Body of pancreas (tissue), 4 donors: ENCODE measurements around the gene SGMS1. TPM values are rescaled to one million over a fixed set of nuclear protein-coding genes. Genes with fewer than 3 reads are reported as not detected.

Source experiments
- ATAC-seq: fragments of 150-250 bp; one replicate; pipeline ENCODE4 v1.9.1; 2016
- DNase-seq, 4 donors: peaks; one replicate each; pipeline ENCODE4 v3.0.0-alpha.2; 2019
- H3K27ac ChIP-seq, 4 donors: fragments of 200-600 bp; sonication (generic); 1 replicate in 3 of 4; 2 replicates in 1 of 4; pipeline versions ENCODE4 v1.5.1 to v1.6.1; 2016 to 2019; ENCODE audit warnings: mild to moderate bottlenecking in 1 of 4, mixed read lengths in 1 of 4, moderate library complexity in 1 of 4
- H3K27me3 ChIP-seq, 2 donors: fragments of 200-600 bp; sonication (generic); one replicate each; pipeline ENCODE4 v1.6.0; 2016; ENCODE audit warnings: mild to moderate bottlenecking in 1 of 2
- H3K36me3 ChIP-seq, 2 donors: fragments of 200-600 bp; sonication (generic); replicated peaks in 1 of 2; 2 replicates each; pipeline ENCODE4 v1.5.1; 2016; ENCODE audit warnings: low read depth in 2 of 2; ENCODE audit not compliant: insufficient read depth in 1 of 2
- H3K4me1 ChIP-seq: fragments of 200-600 bp; sonication (generic); one replicate; pipeline ENCODE4 v1.6.0; 2016
- H3K4me3 ChIP-seq, 2 donors: fragments of 200-600 bp; sonication (generic); 1 replicate in 1 of 2; 2 replicates in 1 of 2; pipeline ENCODE4 v1.5.1; 2016 to 2019
- H3K9me3 ChIP-seq, 3 donors: fragments of 200-600 bp; sonication (generic); 1 replicate in 2 of 3; 2 replicates in 1 of 3; pipeline ENCODE4 v1.5.1; 2016
- CTCF ChIP-seq, 7 experiments: fragments of 450-650 bp in 4 of 7; fragments of 200-600 bp in 3 of 7; sonication (generic) in 3 of 7; IDR thresholded peaks; one replicate each; pipeline ENCODE4 v1.5.1; 2016 to 2019; ENCODE audit warnings: antibody characterized with exemption in 7 of 7
- POLR2A ChIP-seq, 3 donors: fragments of 450-650 bp; IDR thresholded peaks; one replicate each; pipeline ENCODE4 v1.6.1; 2016; ENCODE audit warnings: antibody characterized with exemption in 3 of 3, mild to moderate bottlenecking in 2 of 3
- WGBS, 2 donors: methylation state at CpG; one replicate each; pipeline ENCODE4 v1.1.5; 2017; 5-methylcytosine and 5-hydroxymethylcytosine counted together
- intact Hi-C: fragments of 100-400 bp; cut with DNase I; formaldehyde crosslinking; loops from one replicate; pipeline ENCODE4 v1.15.1; 2023
- total RNA-seq, 2 donors: library from RNA; depleted of rRNA; stranded (reverse); fragments of >200 nt; gene quantifications; one replicate each; pipeline ENCODE4 v1.1.0, GENCODE V29; 2016

The SGMS1 gene
- total RNA-seq, 2 donors from 2014 or later: 46.2 to 68.9 TPM

GRCh38 chr10:50627443-50627842 lies 3.7 kb upstream of the SGMS1 start:
- no peaks in the 10 kb centered on the region for H3K36me3 ChIP-seq
- H3K4me3 ChIP-seq: no peak overlapping the region
- peaks cover 8% of the 10 kb centered on the region for H3K4me1 ChIP-seq
- no peaks in the 10 kb centered on the region for H3K9me3 ChIP-seq
- 83 to 92% methylated on average over 1 of the region's 1 CpG for WGBS, 2 donors
- no peak for ATAC-seq
- TF ChIP-seq CTCF (IDR thresholded peaks at IDR 0.05) (no peak), POLR2A (IDR thresholded peaks at IDR 0.05) (no peak)
- no peak for DNase-seq
- no peaks in the 10 kb centered on the region for H3K27me3 ChIP-seq
- intact Hi-C loops: loop anchor here (10.0 kb wide), 1 partner anchor 213 kb away; no protein-coding TSS in a partner anchor
- no peak overlapping the region for H3K27ac ChIP-seq

- whole genome bisulfite sequencing, 2 donors: 3% methylated on average over 6 of the region's 6 CpGs
Measured at GRCh38 chr10:50625649-50626132, 1.9 kb upstream of the SGMS1 start.

GRCh38 chr10:50624866-50625501 lies 1.2 kb upstream of the SGMS1 start:
- peaks cover 27% of the 10 kb centered on the region for H3K4me1 ChIP-seq
- TF ChIP-seq POLR2A (IDR thresholded peaks at IDR 0.05) (peak; percentile 29 to 44 (median 32)), CTCF (IDR thresholded peaks at IDR 0.05) (peak; percentile 25 to 76 (median 55))
- intact Hi-C loops: loop anchor here (5.0 to 10.0 kb wide), 2 partner anchors 63 to 210 kb away; no protein-coding TSS in a partner anchor
- peak in 3 of 4 donors; percentile 71 to 81 (median 76) for DNase-seq
- peak overlapping the region; percentile 42 to 96 for H3K4me3 ChIP-seq
- WGBS, 2 donors: 1 to 3% methylated on average over 8 to 51 of the region's 58 CpGs
- peak overlapping the region; percentile 88 to 100 (median 96) for H3K27ac ChIP-seq
- no peaks in the 10 kb centered on the region for H3K9me3 ChIP-seq
- peak; percentile 63 for ATAC-seq
- no peaks in the 10 kb centered on the region for H3K27me3 ChIP-seq
- no peaks in the 10 kb centered on the region for H3K36me3 ChIP-seq

More at GRCh38 chr10:50625649-50626132, 1.9 kb upstream of the SGMS1 start:
- H3K27ac ChIP-seq: peak overlapping the region; percentile 88 to 100 (median 96)
- H3K4me3 ChIP-seq: peak overlapping the region; percentile 42 to 96
- H3K4me1 ChIP-seq: peaks cover 20% of the 10 kb centered on the region
- no peak for ATAC-seq
- no peaks in the 10 kb centered on the region for H3K9me3 ChIP-seq
- intact Hi-C loops: loop anchor here (10.0 kb wide), 1 partner anchor 211 kb away; no protein-coding TSS in a partner anchor
- no peak for DNase-seq
- no peaks in the 10 kb centered on the region for H3K27me3 ChIP-seq
- no peaks in the 10 kb centered on the region for H3K36me3 ChIP-seq
- TF ChIP-seq CTCF (IDR thresholded peaks at IDR 0.05): peak in 1 of 7 experiments; percentile 5
- TF ChIP-seq POLR2A (IDR thresholded peaks at IDR 0.05): no peak

GRCh38 chr10:50624413-50624865 lies 683 bp upstream of the SGMS1 start:
- Histone ChIP-seq H3K4me3 (peak overlapping the region; percentile 67 to 96), H3K27me3 (no peaks in the 10 kb centered on the region), H3K36me3 (no peaks in the 10 kb centered on the region), H3K4me1 (peaks cover 32% of the 10 kb centered on the region), H3K27ac (peak overlapping the region; percentile 93 to 100 (median 97)), H3K9me3 (no peaks in the 10 kb centered on the region)
- intact Hi-C loops: loop anchor here (5.0 to 10.0 kb wide), 2 partner anchors 62 to 210 kb away; no protein-coding TSS in a partner anchor
- ATAC-seq (peak; percentile 85), DNase-seq (peak; percentile 95 to 98 (median 97))
- WGBS, 2 donors: 0 to 1% methylated on average over 4 to 46 of the region's 46 CpGs
- TF ChIP-seq POLR2A (IDR thresholded peaks at IDR 0.05) (peak; percentile 57 to 73 (median 62)), CTCF (IDR thresholded peaks at IDR 0.05) (peak in 2 of 7 experiments; percentile 17 to 20)
